HEK293T (cell line): Measurements from ENCODE around the gene SNAP91.
A peak's percentile ranks its signal among the peaks of the same experiment; 100 is the strongest.

ENCODE experiments used
- CTCF ChIA-PET: fragments of 350-600 bp; formaldehyde crosslinking; extraction: SDS; loops from one replicate; lab custom pipeline; 2021; ENCODE audit warnings: antibody characterized with exemption, inconsistent platforms; lab: Yijun Ruan, JAX
- POLR2A ChIA-PET: fragments of 350-600 bp; formaldehyde crosslinking; extraction: SDS; loops from one replicate; lab custom pipeline; 2020; ENCODE audit warnings: antibody characterized with exemption, inconsistent platforms; lab: Yijun Ruan, JAX
- DNase-seq: peaks from one replicate; pipeline ENCODE4 v3.0.0; 2012; ENCODE audit warnings: mixed read lengths; ENCODE audit errors: extremely low spot score
- ARNT ChIP-seq: fragments of 450-650 bp; IDR thresholded peaks from 2 replicates; pipeline ENCODE4 v1.6.1; 2017; ENCODE audit warnings: mild to moderate bottlenecking
- BHLHE40 ChIP-seq: fragments of 450-650 bp; IDR thresholded peaks from 2 replicates; pipeline ENCODE4 v1.6.1; 2016; ENCODE audit warnings: mild to moderate bottlenecking, moderate library complexity, borderline replicate concordance
- CTBP1 ChIP-seq: fragments of 450-650 bp; IDR thresholded peaks from 2 replicates; pipeline ENCODE4 v1.6.1; 2016; ENCODE audit warnings: borderline replicate concordance
- ELF4 ChIP-seq: fragments of 450-650 bp; IDR thresholded peaks from 2 replicates; pipeline ENCODE4 v1.6.1; 2017; ENCODE audit warnings: antibody characterized with exemption
- FOXA1 ChIP-seq: fragments of 450-650 bp; IDR thresholded peaks from 2 replicates; pipeline ENCODE4 v1.6.1; 2016; ENCODE audit warnings: mild to moderate bottlenecking
- FOXK2 ChIP-seq: fragments of 450-650 bp; IDR thresholded peaks from 2 replicates; pipeline ENCODE4 v1.6.1; 2016; ENCODE audit warnings: mild to moderate bottlenecking
- FOXM1 ChIP-seq: fragments of 450-650 bp; IDR thresholded peaks from 2 replicates; pipeline ENCODE4 v1.6.1; 2017; ENCODE audit warnings: mild to moderate bottlenecking, borderline replicate concordance
- HDGF ChIP-seq: fragments of 450-650 bp; IDR thresholded peaks from 2 replicates; pipeline ENCODE4 v1.6.1; 2017; ENCODE audit warnings: antibody characterized with exemption, borderline replicate concordance
- L3MBTL2 ChIP-seq: fragments of 450-650 bp; conservative IDR thresholded peaks from 2 replicates; pipeline ENCODE4 v1.6.1; 2016; ENCODE audit warnings: mild to moderate bottlenecking
- LEF1 ChIP-seq: fragments of 450-650 bp; IDR thresholded peaks from 2 replicates; pipeline ENCODE4 v1.6.1; 2017; ENCODE audit warnings: mild to moderate bottlenecking, borderline replicate concordance
- NFRKB ChIP-seq: fragments of 450-650 bp; IDR thresholded peaks from 2 replicates; pipeline ENCODE4 v1.6.1; 2016; ENCODE audit warnings: mild to moderate bottlenecking, moderate library complexity
- PKNOX1 ChIP-seq: fragments of 450-650 bp; IDR thresholded peaks from 2 replicates; pipeline ENCODE4 v1.6.1; 2016
- SP1 ChIP-seq: fragments of 450-650 bp; IDR thresholded peaks from 2 replicates; pipeline ENCODE4 v1.6.1; 2017
- SUZ12 ChIP-seq: fragments of 450-650 bp; IDR thresholded peaks from 2 replicates; pipeline ENCODE4 v1.6.1; 2016; ENCODE audit warnings: mild to moderate bottlenecking
- TARDBP ChIP-seq: fragments of 450-650 bp; IDR thresholded peaks from 2 replicates; pipeline ENCODE4 v1.6.1; 2016
- ZNF384 ChIP-seq: fragments of 450-650 bp; IDR thresholded peaks from 2 replicates; pipeline ENCODE4 v1.6.1; 2016

SNAP91 gene

GRCh38 chr6:83594941-83595340, 114.0 kb downstream of the SNAP91 start:
- ChIA-PET CTCF (no interaction called here), POLR2A (no interaction called here)
- TF ChIP-seq ELF4 (no peak), FOXK2 (no peak), HDGF (no peak), PKNOX1 (no peak), LEF1 (no peak), FOXA1 (no peak), L3MBTL2 (no peak), FOXM1 (no peak), ZNF384 (no peak), BHLHE40 (no peak), TARDBP (no peak), ARNT (no peak), NFRKB (no peak), SUZ12 (no peak), SP1 (no peak)
- DNase-seq: no peak

- CTCF ChIA-PET: interaction anchor here (1.0 kb wide), 1 partner anchor 222 kb away, joined by 3 read pairs; no protein-coding TSS in a partner anchor
- no peak for TF ChIP-seq TARDBP
- no peak for TF ChIP-seq ARNT
- no peak for TF ChIP-seq PKNOX1
- no peak for TF ChIP-seq SP1
- TF ChIP-seq LEF1: no peak
- TF ChIP-seq FOXA1: no peak
- POLR2A ChIA-PET: no interaction called here
- no peak for DNase-seq
These were observed 115.5 kb downstream of the SNAP91 start for GRCh38 chr6:83593395-83593785.

- ChIA-PET CTCF (interaction anchor here (1.0 kb wide), 1 partner anchor 223 kb away, joined by 3 read pairs; no protein-coding TSS in a partner anchor), POLR2A (no interaction called here)
- no peak for TF ChIP-seq ARNT
- no peak for TF ChIP-seq FOXA1
- no peak for TF ChIP-seq SP1
- TF ChIP-seq PKNOX1: no peak
- TF ChIP-seq ZNF384: no peak
- no peak for TF ChIP-seq CTBP1
- TF ChIP-seq SUZ12: no peak
- TF ChIP-seq HDGF: no peak
- TF ChIP-seq L3MBTL2: no peak
- no peak for TF ChIP-seq BHLHE40
- TF ChIP-seq LEF1: no peak
- TF ChIP-seq NFRKB: no peak
- TF ChIP-seq FOXM1: no peak
- TF ChIP-seq FOXK2: no peak
- peak; percentile 32 for DNase-seq
These were observed 116.0 kb downstream of the SNAP91 start for GRCh38 chr6:83592770-83593394.

GRCh38 chr6:83590416-83590815, 118.5 kb downstream of the SNAP91 start:
- DNase-seq: no peak
- ChIA-PET CTCF (no interaction called here), POLR2A (no interaction called here)
- TF ChIP-seq SP1 (no peak), PKNOX1 (no peak), FOXK2 (no peak), SUZ12 (no peak), ARNT (no peak), ZNF384 (no peak), NFRKB (no peak), HDGF (no peak), ELF4 (no peak), TARDBP (no peak), LEF1 (no peak), BHLHE40 (no peak), FOXA1 (no peak), CTBP1 (no peak), FOXM1 (no peak), L3MBTL2 (no peak)

GRCh38 chr6:83589076-83589475, 119.8 kb downstream of the SNAP91 start:
- no peak for DNase-seq
- ChIA-PET CTCF (interaction anchor here (0.6 kb wide), 1 partner anchor 33 kb away, joined by 3 read pairs; no protein-coding TSS in a partner anchor), POLR2A (no interaction called here)
- TF ChIP-seq SP1: no peak
- TF ChIP-seq CTBP1: no peak
- no peak for TF ChIP-seq SUZ12
- no peak for TF ChIP-seq HDGF
- no peak for TF ChIP-seq BHLHE40
- no peak for TF ChIP-seq ZNF384
- TF ChIP-seq TARDBP: no peak
- TF ChIP-seq ELF4: no peak
- no peak for TF ChIP-seq FOXM1
- no peak for TF ChIP-seq PKNOX1
- TF ChIP-seq NFRKB: no peak
- no peak for TF ChIP-seq ARNT
- TF ChIP-seq L3MBTL2: no peak
- no peak for TF ChIP-seq FOXK2
